Natural killer cell (primary cell): ENCODE measurements around the gene CFAP97. TPM values are rescaled to one million over a fixed set of nuclear protein-coding genes. Genes with fewer than 3 reads are reported as not detected.
"Not testable (repeated sequence)": the region's sequence is repeated elsewhere in the genome, so short reads cannot be mapped to it uniquely, and the experiment has no call there.

ENCODE experiments used
- ATAC-seq, 3 donors: fragments of 150-1000 bp in 2 of 3; fragments of 200-7000 bp in 1 of 3; cut with Tn5 transposase; 1 replicate in 1 of 3; 2 replicates in 2 of 3; pipeline ENCODE4 v1.10.0; 2021; ENCODE audit warnings: mild to moderate bottlenecking in 2 of 3, moderate library complexity in 2 of 3
- DNase-seq, 2 donors: peaks; one replicate each; pipeline versions ENCODE4 v3.0.0 to v3.0.0-alpha.2; 2013 to 2021; ENCODE audit warnings: mixed read lengths in 1 of 2
- H3K27ac ChIP-seq: one replicate; pipeline ENCODE4 v1.5.1; 2013; ENCODE audit warnings: mild to moderate bottlenecking, low read length
- H3K27me3 ChIP-seq: one replicate; pipeline ENCODE4 v1.6.1; 2013; ENCODE audit warnings: low read length; ENCODE audit not compliant: control insufficient read depth, insufficient read depth
- H3K36me3 ChIP-seq: one replicate; pipeline ENCODE4 v1.6.1; 2013; ENCODE audit warnings: low read length; ENCODE audit not compliant: control insufficient read depth, insufficient read depth
- H3K4me1 ChIP-seq: one replicate; pipeline ENCODE4 v1.6.1; 2013; ENCODE audit warnings: low read length; ENCODE audit not compliant: control insufficient read depth, insufficient read depth
- H3K4me3 ChIP-seq: one replicate; pipeline ENCODE4 v1.5.1; 2013; ENCODE audit warnings: low read length
- H3K9me3 ChIP-seq: one replicate; pipeline ENCODE4 v1.6.1; 2013; ENCODE audit warnings: low read length; ENCODE audit not compliant: control insufficient read depth, insufficient read depth
- H3K27ac Mint-ChIP-seq, 2 donors: one replicate each; pipeline ENCODE4 v1.8.0; 2022; ENCODE audit warnings: mild to moderate bottlenecking in 2 of 2, mixed read lengths in 2 of 2, moderate library complexity in 1 of 2
- H3K27me3 Mint-ChIP-seq, 2 donors: one replicate each; pipeline ENCODE4 v1.8.0; 2022; ENCODE audit warnings: low read depth in 2 of 2, mixed read lengths in 2 of 2
- H3K36me3 Mint-ChIP-seq: one replicate; pipeline ENCODE4 v1.8.0; 2022; ENCODE audit warnings: mixed read lengths
- H3K4me1 Mint-ChIP-seq, 2 donors: one replicate each; pipeline ENCODE4 v1.8.0; 2022; ENCODE audit warnings: mixed read lengths in 2 of 2
- H3K4me3 Mint-ChIP-seq: one replicate; pipeline ENCODE4 v1.8.0; 2022; ENCODE audit warnings: mild to moderate bottlenecking, moderate library complexity, mixed read lengths
- H3K9me3 Mint-ChIP-seq, 2 donors: one replicate each; pipeline ENCODE4 v1.8.0; 2022; ENCODE audit warnings: mixed read lengths in 2 of 2
- CTCF ChIP-seq: fragments of 200-600 bp; IDR thresholded peaks from one replicate; pipeline ENCODE4 v1.8.0; 2022; ENCODE audit warnings: antibody characterized with exemption
- WGBS: methylation state at CpG from one replicate; pipeline ENCODE4 v1.1.7; 2013; ENCODE audit warnings: missing lambda C conversion rate; ENCODE audit not compliant: insufficient coverage; 5-methylcytosine and 5-hydroxymethylcytosine counted together
- intact Hi-C: fragments of 100-400 bp; cut with micrococcal nuclease; formaldehyde crosslinking; loops from one replicate; pipeline ENCODE4 v1.14.2; 2022
- total RNA-seq, 4 donors: library from RNA; stranded (reverse); fragments of 120-200 nt in 1 of 4; gene quantifications; one replicate each; pipeline versions ENCODE4 v1.2.3 to v1.2.4, GENCODE V29; 2013 to 2022

CFAP97 gene
- total RNA-seq, 3 donors from 2014 or later (not counting 1 experiment from before 2014, with no cell fraction given), result 25.7 to 30.5 (median 25.9) TPM

- Histone ChIP-seq H3K27ac (no peak overlapping the region), H3K9me3 (no peaks in the 10 kb centered on the region), H3K27me3 (no peaks in the 10 kb centered on the region), H3K4me3 (peak overlapping the region; percentile 51), H3K4me1 (peaks cover 16% of the 10 kb centered on the region), H3K36me3 (no peaks in the 10 kb centered on the region)
- WGBS, result 1% methylated on average over 78 of the region's 84 CpGs
- TF ChIP-seq CTCF, result no peak
- no peaks in the 10 kb centered on the region for H3K36me3 Mint-ChIP-seq
- ATAC-seq, result peak; percentile 20 to 45 (median 43)
- peak; percentile 33 to 62 for DNase-seq
- intact Hi-C loops, result no loop called here
- peak overlapping the region; percentile 41 to 59 for H3K27ac Mint-ChIP-seq
- peak overlapping the region; percentile 84 for H3K4me3 Mint-ChIP-seq
- no peaks in the 10 kb centered on the region for H3K27me3 Mint-ChIP-seq
- H3K9me3 Mint-ChIP-seq, result no peaks in the 10 kb centered on the region
- H3K4me1 Mint-ChIP-seq, result peaks cover 36 to 39% of the 10 kb centered on the region in 2 donors
Observed at GRCh38 chr4:185210102-185210981, 6.5 kb upstream of the CFAP97 start.

GRCh38 chr4:185209852-185210101, 6.0 kb upstream of the CFAP97 start:
- peaks cover 22% of the 10 kb centered on the region for H3K4me1 ChIP-seq

GRCh38 chr4:185209031-185209851, 5.4 kb upstream of the CFAP97 start, which contains the start of gene SNX25:
Gene SNX25, plus strand, starts transcription at chr4:185209598. Its CDS starts 229 bp downstream, at chr4:185209827.
- H3K4me1 ChIP-seq, result peaks cover 27% of the 10 kb centered on the region

More at GRCh38 chr4:185209852-185210101, 6.0 kb upstream of the CFAP97 start:
- not testable (repeated sequence) for H3K27me3 Mint-ChIP-seq, H3K9me3 ChIP-seq, H3K36me3 Mint-ChIP-seq, H3K27me3 ChIP-seq, H3K4me3 Mint-ChIP-seq, H3K4me3 ChIP-seq, H3K36me3 ChIP-seq, DNase-seq, H3K27ac Mint-ChIP-seq, H3K27ac ChIP-seq, H3K9me3 Mint-ChIP-seq
- WGBS, result 0% methylated on average over 39 of the region's 39 CpGs
- intact Hi-C loops, result loop anchor here (10.0 kb wide), 1 partner anchor 215 kb away; the partner anchor contains the start of gene UFSP2
- ATAC-seq, result peak in 1 of 3 donors; percentile 28
- peaks cover 40% of the 10 kb centered on the region in 2 donors for H3K4me1 Mint-ChIP-seq

More at GRCh38 chr4:185209031-185209851, 5.4 kb upstream of the CFAP97 start, which contains the start of gene SNX25:
- Mint-ChIP-seq H3K4me1 (peaks cover 45% of the 10 kb centered on the region in 2 donors), H3K27me3 (no peaks in the 10 kb centered on the region), H3K36me3 (no peaks in the 10 kb centered on the region), H3K9me3 (no peaks in the 10 kb centered on the region), H3K4me3 (peak within 1 kb of the TSS; percentile 93), H3K27ac (peak within 1 kb of the TSS; percentile 75 to 93)
- TF ChIP-seq CTCF, result no peak
- H3K27ac ChIP-seq, result peak within 1 kb of the TSS; percentile 49
- intact Hi-C loops, result loop anchor here (10.0 kb wide), 1 partner anchor 216 kb away; the partner anchor contains the start of gene UFSP2
- ATAC-seq (peak; percentile 90 to 95 (median 93)), DNase-seq (peak; percentile 79 to 91)
- no peaks in the 10 kb centered on the region for H3K27me3 ChIP-seq
- under 1% methylated on average over 72 of the region's 72 CpGs for WGBS
- no peaks in the 10 kb centered on the region for H3K9me3 ChIP-seq
- peak within 1 kb of the TSS; percentile 68 for H3K4me3 ChIP-seq
- no peaks in the 10 kb centered on the region for H3K36me3 ChIP-seq
